NCI-H69 (cell line): ENCODE measurements around the gene GRIK3.

Experiments
- DNase-seq: peaks from one replicate; lab custom pipeline; 2025; lab: John Stamatoyannopoulos, UW

GRIK3 gene

GRCh38 chr1:36879613-36880012, 154.7 kb downstream of the GRIK3 start:
- no peak for DNase-seq

DNA sequence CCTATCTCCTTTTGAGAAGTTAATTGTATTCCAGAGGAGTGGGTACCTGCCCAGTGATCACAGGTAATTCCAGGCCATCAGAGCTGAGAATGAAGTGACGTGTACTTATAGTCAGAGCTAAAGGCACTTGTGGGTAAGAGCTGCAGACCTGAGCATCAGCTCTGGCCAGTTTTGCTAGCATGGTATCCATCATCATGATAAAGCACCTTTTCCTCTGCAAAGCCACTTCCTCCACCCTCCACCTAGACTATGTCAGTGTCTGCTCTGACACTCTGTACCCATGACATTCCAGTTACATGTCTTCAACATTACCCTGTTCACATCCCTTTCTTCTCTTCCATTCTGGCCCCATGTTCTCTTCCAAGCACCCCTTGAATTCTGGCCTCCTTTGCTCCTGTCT, 157.3 kb downstream of the GRIK3 start:
- DNase-seq = no peak

DNA sequence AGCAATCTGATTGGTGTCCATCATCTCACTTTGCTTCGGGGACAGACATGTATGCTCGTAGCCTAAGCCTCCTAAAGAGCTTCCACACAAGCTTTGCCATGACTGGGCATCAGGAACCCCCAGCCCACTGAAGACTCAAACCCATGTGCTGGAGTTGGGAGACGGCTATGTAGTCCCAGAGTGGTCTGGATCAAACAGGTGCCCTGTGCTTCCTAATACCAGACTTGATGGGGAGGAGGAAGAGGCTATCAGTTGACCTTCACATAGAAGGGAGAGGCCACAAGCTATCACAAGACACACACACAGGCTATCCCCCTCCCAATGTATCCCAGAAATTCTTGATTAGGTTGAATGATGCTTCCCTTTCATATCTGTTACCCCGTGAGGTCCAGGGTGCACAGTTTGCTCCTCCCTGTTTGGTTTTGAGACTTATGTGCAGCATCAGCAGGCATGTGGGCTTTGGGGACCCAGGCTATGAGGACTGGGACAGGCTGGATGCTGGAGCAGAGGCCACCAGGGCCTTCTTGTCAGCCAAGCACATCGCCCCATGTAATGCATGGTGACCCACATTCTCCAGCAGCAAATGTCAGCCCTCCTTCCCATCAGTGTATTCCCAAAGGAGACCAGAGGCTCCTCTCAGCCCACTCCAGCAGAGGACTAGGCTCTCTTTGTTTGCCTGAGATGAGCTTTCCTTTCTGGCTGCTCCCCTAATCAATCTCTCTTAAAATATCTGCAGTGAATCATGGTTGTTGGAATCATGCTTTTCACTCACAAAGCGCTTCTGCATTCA, 159.8 kb downstream of the GRIK3 start:
- no peak for DNase-seq

DNA sequence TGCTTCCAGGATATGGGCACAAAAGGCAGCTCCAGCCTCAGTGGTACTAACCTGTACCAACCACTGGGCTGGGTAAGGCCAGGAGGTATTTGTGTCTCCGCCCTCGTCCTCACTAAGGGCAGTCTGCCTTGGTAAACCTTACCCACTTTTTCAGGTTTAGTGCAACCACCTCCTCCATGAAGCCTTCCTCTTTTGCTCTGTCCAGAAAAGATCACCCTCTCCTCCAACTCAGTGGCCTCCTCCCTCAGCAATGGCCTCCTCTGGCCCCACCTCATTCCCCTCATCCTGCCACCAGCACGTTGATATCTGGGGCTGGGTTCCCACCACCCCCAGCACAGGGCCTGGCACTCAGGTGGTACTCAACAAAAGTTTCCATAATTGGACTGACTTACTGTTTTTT, 161.5 kb downstream of the GRIK3 start:
- DNase-seq = no peak

DNA sequence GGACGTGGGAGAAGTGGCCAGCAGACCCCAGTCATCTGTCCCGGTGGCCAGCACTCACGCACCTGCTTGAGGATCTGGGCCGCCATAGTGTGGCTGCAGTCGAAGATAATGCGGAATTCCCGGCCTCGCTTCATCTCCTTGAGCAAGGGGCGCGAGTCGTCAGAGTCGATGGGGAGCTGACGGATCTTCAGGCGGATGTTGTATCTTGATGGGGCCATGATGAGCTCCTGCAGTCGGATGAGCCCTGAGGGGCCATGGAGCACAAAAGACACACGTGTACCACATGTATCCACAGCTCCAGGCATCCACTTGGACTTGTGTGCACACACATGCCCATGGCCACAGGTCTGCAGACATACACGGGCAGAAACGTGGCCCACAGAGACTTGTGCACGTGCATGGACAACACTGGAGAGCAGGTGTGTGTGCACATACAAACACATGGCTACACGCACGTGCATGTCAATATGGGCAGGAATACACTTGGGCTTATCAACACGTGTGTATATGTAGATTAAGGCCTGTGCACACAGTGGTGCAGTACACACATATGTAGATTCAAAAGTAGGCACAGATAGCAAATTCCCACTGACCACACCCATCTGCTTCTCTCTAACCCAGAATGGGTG, 162.1 kb downstream of the GRIK3 start:
- no peak for DNase-seq

- DNase-seq = peak; percentile 86
These were observed 163.0 kb downstream of the GRIK3 start for GRCh38 chr1:36871146-36871971.

DNA sequence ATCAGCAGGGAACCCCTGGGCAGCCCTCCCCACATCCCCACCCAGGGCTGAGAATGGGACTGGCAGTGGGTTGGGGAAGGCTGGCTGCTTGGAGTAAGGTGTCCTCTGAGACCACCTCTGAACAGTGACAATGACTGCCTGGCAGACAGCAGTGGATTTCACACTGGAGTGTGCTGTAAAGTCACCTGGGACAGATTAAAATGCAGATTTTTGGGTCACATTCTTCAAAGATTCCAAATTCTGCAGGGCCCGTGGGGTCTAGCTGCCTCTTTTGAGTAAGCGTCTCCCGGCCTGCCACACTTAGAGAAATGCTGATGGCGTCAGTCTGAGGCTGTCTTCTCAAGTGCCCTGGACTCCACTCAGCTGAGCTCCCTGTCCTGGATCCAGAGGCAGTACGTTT, 164.5 kb downstream of the GRIK3 start:
- DNase-seq = no peak

DNA sequence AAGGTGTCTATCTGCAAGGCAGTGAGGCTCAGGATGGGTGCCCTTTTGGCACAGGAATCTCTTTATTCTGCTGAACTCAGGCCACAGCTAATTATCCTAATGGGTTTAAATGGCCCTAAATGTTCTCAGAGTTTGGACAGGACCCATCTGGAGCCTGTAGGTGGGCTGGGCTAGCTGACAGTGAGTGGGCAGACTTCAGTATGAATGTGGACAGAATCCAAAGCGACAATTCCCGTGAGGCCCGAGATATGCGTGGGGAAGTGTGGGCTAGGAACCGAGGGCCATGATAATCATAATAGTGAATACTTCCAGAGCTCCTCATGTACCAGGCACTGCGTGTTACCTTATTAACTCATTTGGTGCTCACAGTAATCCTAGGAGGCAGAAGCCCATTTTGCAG, 165.3 kb downstream of the GRIK3 start:
- peak; percentile 74 for DNase-seq

DNA sequence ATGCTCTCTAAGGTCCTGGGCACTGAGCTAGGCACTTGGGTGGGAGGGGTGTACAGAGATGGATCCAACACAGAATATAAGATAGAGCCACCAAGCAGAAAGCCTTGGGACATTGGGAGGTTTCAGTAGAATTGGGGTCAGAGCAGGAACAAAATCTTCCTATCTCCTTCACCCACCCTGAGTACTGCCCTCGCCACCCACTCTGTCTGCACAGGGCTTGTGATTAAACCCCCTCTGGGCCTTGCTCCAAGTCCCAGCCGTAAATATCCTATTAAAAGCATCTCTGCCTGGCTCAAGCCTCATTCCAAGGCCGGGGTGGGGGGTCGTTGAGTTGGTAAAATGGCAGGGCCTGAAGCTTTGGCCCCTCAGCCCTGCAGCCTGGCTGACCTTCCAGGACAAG, 166.7 kb downstream of the GRIK3 start:
- DNase-seq = no peak

GRCh38 chr1:36866169-36866814, 168.0 kb downstream of the GRIK3 start:
- no peak for DNase-seq

DNA sequence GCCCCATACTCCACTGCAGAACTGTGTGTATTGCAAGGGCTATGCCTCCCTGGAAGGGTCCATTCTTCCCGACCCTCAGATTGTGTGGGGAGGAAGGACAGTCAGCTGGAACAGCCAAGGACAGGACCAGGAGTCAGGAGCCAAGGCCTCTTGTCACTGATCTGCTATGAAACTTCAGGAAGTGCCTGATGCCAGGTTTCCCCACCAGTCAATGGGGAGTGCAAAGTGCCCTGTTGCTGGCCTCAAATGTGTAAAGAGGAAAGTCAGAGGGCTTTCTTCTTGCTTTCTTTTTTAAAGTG, 168.8 kb downstream of the GRIK3 start:
- no peak for DNase-seq

- no peak for DNase-seq
These were observed 169.3 kb downstream of the GRIK3 start for GRCh38 chr1:36864823-36865601.

DNA sequence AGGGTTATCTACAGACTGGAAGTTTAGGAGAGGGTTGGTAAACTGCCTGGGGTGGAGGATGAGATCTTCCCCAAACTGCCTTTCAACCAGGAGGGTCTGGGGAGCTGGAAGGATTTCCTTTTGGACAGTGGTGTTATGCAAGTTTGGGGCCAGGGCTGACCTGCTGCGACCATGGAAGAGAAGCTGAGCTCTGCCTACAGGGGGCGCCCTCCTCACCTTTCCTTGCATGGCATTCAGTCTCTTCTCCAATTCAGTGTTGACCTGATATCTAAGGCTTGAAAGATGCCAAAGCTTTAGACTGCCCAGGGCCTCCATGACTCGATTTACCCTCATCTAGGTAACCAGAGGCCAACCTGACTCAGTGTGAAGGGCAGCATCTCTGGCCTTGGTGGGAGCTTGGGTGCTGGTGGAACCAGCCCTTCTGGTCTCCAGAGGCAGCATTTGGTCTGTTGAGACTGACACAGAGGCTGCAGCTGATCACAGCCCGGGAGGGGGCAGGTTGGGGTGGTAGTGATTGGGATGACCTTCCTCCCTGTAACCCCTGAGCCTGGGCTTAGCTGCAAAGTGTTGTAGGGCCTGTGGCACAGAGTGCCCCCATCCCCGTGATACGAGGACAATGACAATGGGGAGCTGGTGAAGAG, 170.0 kb downstream of the GRIK3 start:
- DNase-seq = peak; percentile 29

DNA sequence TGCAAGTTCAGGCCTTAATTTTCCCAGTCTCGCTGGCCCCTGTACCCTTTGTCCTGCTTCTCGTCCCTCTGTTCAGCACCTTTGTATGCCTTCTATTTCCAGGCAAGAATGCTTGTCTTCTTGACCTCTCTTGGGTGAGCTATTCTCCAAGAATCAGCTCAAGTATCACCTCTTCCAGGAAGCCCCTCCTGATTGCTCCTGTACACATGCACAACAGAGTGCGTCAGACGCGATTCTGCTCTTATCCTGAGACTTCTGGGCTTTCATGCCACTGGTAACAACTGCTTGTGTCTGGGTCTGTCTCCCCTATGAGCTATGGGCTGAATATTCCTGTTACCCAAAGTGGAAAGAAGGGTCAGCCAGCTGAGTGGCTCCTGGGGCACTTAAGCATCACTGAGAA, 170.8 kb downstream of the GRIK3 start:
- no peak for DNase-seq

DNA sequence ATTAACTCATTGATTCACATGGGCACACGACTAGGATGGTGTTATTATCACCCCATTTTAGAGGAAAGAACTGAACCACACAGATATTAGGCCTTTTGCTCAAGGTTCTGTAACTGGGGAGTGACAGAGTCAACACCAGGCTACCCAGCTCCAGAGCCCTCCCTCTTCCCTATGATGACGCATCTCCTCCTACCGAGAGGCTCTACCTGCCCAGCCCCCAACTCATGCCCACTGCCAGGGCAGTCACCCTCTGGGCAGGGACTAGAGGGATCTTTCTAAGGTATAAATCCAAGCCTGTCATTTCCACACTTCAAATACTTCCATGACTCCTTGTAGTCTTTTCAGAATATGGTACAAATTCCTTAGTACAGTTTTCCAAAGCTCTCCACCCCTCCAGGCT, 171.3 kb downstream of the GRIK3 start:
- no peak for DNase-seq

DNA sequence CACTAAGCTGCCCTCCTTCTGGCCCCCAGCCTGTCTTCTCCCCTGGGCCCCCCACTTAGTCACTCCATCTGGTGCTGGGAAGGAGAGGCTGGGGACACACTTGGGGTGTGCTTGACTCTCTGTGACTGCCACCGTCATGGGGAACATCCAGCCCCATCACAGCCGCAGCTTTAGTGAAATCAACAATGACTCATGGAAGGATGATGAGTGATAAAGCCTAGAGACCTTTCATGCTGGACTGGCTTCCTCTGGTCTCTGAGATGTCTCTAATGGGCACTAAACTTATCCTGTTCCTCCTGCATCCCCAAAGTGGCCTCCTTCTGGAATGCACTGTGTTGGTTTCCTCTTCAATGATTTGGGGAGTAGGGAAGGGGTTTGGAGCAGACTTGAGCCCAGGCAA, 172.9 kb downstream of the GRIK3 start:
- DNase-seq = no peak

DNA sequence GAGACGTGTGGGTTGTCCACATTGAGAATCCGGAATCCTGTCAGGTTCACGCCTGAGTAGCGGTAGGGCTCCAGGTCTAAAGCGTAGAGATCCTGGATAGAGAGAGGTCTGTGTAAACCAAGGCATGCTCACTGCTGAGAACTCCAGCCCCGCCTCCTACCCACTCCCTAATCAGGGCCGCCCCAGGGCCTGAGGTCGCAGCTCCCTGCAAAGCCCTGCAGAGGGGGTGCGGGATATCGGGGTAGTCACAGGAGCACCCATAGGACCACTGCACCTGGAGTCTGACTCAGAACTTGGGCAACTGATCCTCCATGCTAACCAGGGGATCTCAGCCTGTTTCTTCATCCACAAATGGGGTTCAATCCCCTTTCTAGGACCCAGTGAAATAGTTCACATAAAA, 174.4 kb downstream of the GRIK3 start:
- no peak for DNase-seq

DNA sequence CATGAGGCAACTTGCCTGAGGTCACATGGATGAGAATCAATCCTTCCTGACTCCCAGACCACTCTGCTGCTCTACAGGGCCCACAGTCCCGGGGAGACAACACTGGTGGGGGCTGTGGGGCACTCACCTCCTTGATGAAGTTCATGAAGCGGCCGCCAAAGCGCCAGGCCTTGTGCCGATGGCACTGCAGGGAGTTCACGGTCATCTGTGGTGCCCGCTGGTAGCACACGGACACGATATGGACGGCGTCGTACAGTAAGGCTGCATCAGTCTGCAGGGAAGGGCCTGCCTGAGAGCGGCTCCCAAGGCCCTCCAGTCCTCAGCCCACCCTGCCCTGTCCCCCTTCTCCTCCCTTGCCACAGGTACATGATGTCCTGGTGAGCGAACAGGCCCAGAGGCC, 175.3 kb downstream of the GRIK3 start:
- no peak for DNase-seq

DNA sequence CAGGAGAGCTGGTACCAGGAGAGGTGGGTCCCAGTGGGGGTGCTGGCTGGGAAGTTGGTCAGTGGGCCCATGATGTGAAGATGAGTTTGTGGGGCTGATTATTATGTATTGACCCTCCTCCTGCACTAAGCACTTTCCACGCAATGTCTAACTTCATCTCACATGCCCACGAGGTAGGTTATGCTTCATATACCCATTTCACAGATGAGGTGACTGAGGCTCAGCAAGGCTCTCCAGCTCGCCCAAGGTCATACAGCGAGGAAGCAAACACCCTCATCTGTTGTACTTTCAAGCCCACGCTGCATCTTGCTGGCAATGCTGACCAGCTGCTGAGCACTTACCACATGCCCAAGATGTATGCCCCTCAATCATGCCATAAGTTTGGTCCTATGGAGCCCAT, 175.8 kb downstream of the GRIK3 start:
- no peak for DNase-seq

GRCh38 chr1:36857754-36858153, 176.6 kb downstream of the GRIK3 start:
- peak; percentile 96 for DNase-seq
